Activated B cell treated with CpG ODN at 0.5 μM for 24 hours (primary cell): ENCODE results near the gene ADARB2. TPM values are rescaled to one million over a fixed set of nuclear protein-coding genes. Genes with fewer than 3 reads are reported as not detected.

Experiments
- ATAC-seq: fragments of 200-7000 bp; cut with Tn5 transposase; one replicate; pipeline ENCODE4 v1.10.0; 2021; ENCODE audit warnings: low read depth, mild to moderate bottlenecking, moderate library complexity
- CTCF ChIA-PET: fragments of 350-600 bp; sonication (Branson Sonifier 250); formaldehyde crosslinking; loops from one replicate; lab custom pipeline; 2021; ENCODE audit warnings: antibody characterized with exemption; lab: Charles Lee
- POLR2A ChIA-PET: fragments of 350-600 bp; sonication (Branson Sonifier 250); formaldehyde crosslinking; loops from one replicate; lab custom pipeline; 2021; ENCODE audit warnings: antibody characterized with exemption; lab: Charles Lee
- DNase-seq: peaks from one replicate; pipeline ENCODE4 v3.0.0; 2022
- H3K27ac Mint-ChIP-seq: one replicate; pipeline ENCODE4 v1.8.0; 2020; ENCODE audit warnings: mixed read lengths
- H3K27me3 Mint-ChIP-seq: one replicate; pipeline ENCODE4 v1.8.0; 2021; ENCODE audit warnings: mixed read lengths
- H3K36me3 Mint-ChIP-seq: one replicate; pipeline ENCODE4 v1.8.0; 2021; ENCODE audit warnings: low read depth, mixed read lengths
- H3K4me1 Mint-ChIP-seq: one replicate; pipeline ENCODE4 v1.8.0; 2021; ENCODE audit warnings: mixed read lengths
- H3K4me3 Mint-ChIP-seq: one replicate; pipeline ENCODE4 v1.8.0; 2020; ENCODE audit warnings: mild to moderate bottlenecking, mixed read lengths
- H3K9me3 Mint-ChIP-seq: one replicate; pipeline ENCODE4 v1.8.0; 2020; ENCODE audit warnings: mixed read lengths
- CTCF ChIP-seq: fragments of 200-600 bp; IDR thresholded peaks from one replicate; pipeline ENCODE4 v1.8.0; 2022; ENCODE audit warnings: antibody characterized with exemption, mild to moderate bottlenecking
- intact Hi-C: fragments of 100-400 bp; cut with micrococcal nuclease; formaldehyde crosslinking; loops from one replicate; pipeline ENCODE4 v1.15.1; 2024
- total RNA-seq: library from RNA; stranded (reverse); gene quantifications from 2 replicates; pipeline ENCODE4 v1.2.3, GENCODE V29; 2022

Gene ADARB2
- total RNA-seq, 1 donor from 2014 or later = 0.11 TPM

- intact Hi-C loops = no loop called here
- H3K4me3 Mint-ChIP-seq = no peak overlapping the region
- ChIA-PET POLR2A (no interaction called here), CTCF (no interaction called here)
- H3K36me3 Mint-ChIP-seq = no peaks in the 10 kb centered on the region
- no peaks in the 10 kb centered on the region for H3K9me3 Mint-ChIP-seq
- no peak for DNase-seq
- peaks cover 4% of the 10 kb centered on the region for H3K27me3 Mint-ChIP-seq
- H3K4me1 Mint-ChIP-seq = no peaks in the 10 kb centered on the region
- no peak for TF ChIP-seq CTCF
- ATAC-seq = no peak
- no peak overlapping the region for H3K27ac Mint-ChIP-seq
Observed at GRCh38 chr10:1536341-1536740, 201.0 kb downstream of the ADARB2 start.

- ATAC-seq = no peak
- intact Hi-C loops = no loop called here
- Mint-ChIP-seq H3K4me3 (no peak overlapping the region), H3K27ac (no peak overlapping the region), H3K27me3 (peaks cover 9% of the 10 kb centered on the region), H3K36me3 (no peaks in the 10 kb centered on the region), H3K9me3 (no peaks in the 10 kb centered on the region), H3K4me1 (no peaks in the 10 kb centered on the region)
- no peak for TF ChIP-seq CTCF
- ChIA-PET POLR2A (no interaction called here), CTCF (no interaction called here)
- no peak for DNase-seq
Observed at GRCh38 chr10:1535301-1535965, 201.9 kb downstream of the ADARB2 start.

- H3K27ac Mint-ChIP-seq = no peak overlapping the region
- TF ChIP-seq CTCF = no peak
- POLR2A ChIA-PET = no interaction called here
- ATAC-seq (no peak), DNase-seq (no peak)
- H3K27me3 Mint-ChIP-seq = peaks cover 15% of the 10 kb centered on the region
- no peaks in the 10 kb centered on the region for H3K4me1 Mint-ChIP-seq
- intact Hi-C loops = no loop called here
- CTCF ChIA-PET = no interaction called here
- no peak overlapping the region for H3K4me3 Mint-ChIP-seq
- H3K36me3 Mint-ChIP-seq = no peaks in the 10 kb centered on the region
- no peaks in the 10 kb centered on the region for H3K9me3 Mint-ChIP-seq
Observed at GRCh38 chr10:1534820-1535219, 202.5 kb downstream of the ADARB2 start.

GRCh38 chr10:1532636-1533035 is 204.7 kb downstream of the ADARB2 start:
- Mint-ChIP-seq H3K27ac (no peak overlapping the region), H3K27me3 (peaks cover 19% of the 10 kb centered on the region), H3K36me3 (no peaks in the 10 kb centered on the region), H3K4me3 (no peak overlapping the region), H3K4me1 (no peaks in the 10 kb centered on the region), H3K9me3 (no peaks in the 10 kb centered on the region)
- DNase-seq (no peak), ATAC-seq (no peak)
- ChIA-PET CTCF (no interaction called here), POLR2A (no interaction called here)
- TF ChIP-seq CTCF = no peak
- intact Hi-C loops = no loop called here

- Mint-ChIP-seq H3K4me1 (no peaks in the 10 kb centered on the region), H3K27ac (no peak overlapping the region), H3K27me3 (peaks cover 19% of the 10 kb centered on the region), H3K36me3 (no peaks in the 10 kb centered on the region), H3K4me3 (no peak overlapping the region), H3K9me3 (no peaks in the 10 kb centered on the region)
- CTCF ChIA-PET = no interaction called here
- POLR2A ChIA-PET = no interaction called here
- TF ChIP-seq CTCF = no peak
- intact Hi-C loops = no loop called here
- DNase-seq = no peak
- ATAC-seq = no peak
Observed at GRCh38 chr10:1531883-1532597, 205.3 kb downstream of the ADARB2 start.
